ENCODE data around the gene WDR90. TPM values are rescaled to one million over a fixed set of nuclear protein-coding genes. Genes with fewer than 3 reads are reported as not detected.
A peak's percentile ranks its signal among the peaks of the same experiment; 100 is the strongest.

WDR90 gene
- total and polyA plus RNA-seq, 10 of the 15 experiments (the other 5 are each of a cell fraction or from before 2014, with no cell fraction given) = 2.0 to 65.0 (median 16.7) TPM

- no peaks in the 10 kb centered on the region for H4K20me1 ChIP-seq (ENCODE audit: control insufficient read depth, insufficient read depth)
- no peak overlapping the region for H2AFZ ChIP-seq (ENCODE audit: control insufficient read depth, low read depth, low read length)
- no peak for TF ChIP-seq BACH1 (IDR thresholded peaks at IDR 0.05; ENCODE audit: borderline replicate concordance)
- TF ChIP-seq, protein P1, sequence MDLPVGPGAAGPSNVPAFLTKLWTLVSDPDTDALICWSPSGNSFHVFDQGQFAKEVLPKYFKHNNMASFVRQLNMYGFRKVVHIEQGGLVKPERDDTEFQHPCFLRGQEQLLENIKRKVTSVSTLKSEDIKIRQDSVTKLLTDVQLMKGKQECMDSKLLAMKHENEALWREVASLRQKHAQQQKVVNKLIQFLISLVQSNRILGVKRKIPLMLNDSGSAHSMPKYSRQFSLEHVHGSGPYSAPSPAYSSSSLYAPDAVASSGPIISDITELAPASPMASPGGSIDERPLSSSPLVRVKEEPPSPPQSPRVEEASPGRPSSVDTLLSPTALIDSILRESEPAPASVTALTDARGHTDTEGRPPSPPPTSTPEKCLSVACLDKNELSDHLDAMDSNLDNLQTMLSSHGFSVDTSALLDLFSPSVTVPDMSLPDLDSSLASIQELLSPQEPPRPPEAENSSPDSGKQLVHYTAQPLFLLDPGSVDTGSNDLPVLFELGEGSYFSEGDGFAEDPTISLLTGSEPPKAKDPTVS (IDR thresholded peaks at IDR 0.05; ENCODE audit: low read depth, low read length) = no peak
- TF ChIP-seq HDAC6 (IDR thresholded peaks at IDR 0.05; ENCODE audit: unreplicated experiment) = no peak
- TF ChIP-seq ZZZ3 (IDR thresholded peaks at IDR 0.05; ENCODE audit: control insufficient read depth, insufficient read length, low read depth) = no peak
- no peak for TF ChIP-seq TAF1 (IDR thresholded peaks at IDR 0.05; ENCODE audit: borderline replicate concordance, low read depth, low read length)
- no peak for TF ChIP-seq SP1 (IDR thresholded peaks at IDR 0.05; ENCODE audit: low read depth, low read length)
- 0 out of 2 replicates have a peak, but pooled peaks have one; percentile 83 for TF ChIP-seq NFXL1 (IDR thresholded peaks at IDR 0.05; ENCODE audit: borderline replicate concordance)
- TF ChIP-seq LARP7 (IDR thresholded peaks at IDR 0.05) = no peak
- ChIA-PET POLR2A (no interaction called here), RAD21 (ENCODE audit: unreplicated experiment) (no interaction called here), CTCF (interaction anchor here (1.0 kb wide), 1 partner anchor 13 kb away, joined by 5 read pairs; no protein-coding TSS in a partner anchor), SMC1A (ENCODE audit: uncharacterized antibody, unreplicated experiment) (no interaction called here)
- no peak overlapping the region for H3K9ac ChIP-seq (ENCODE audit: control insufficient read depth, insufficient read depth, low read length)
- FAIRE-seq (no peak), ATAC-seq (no peak), DNase-seq (ENCODE audit: low read depth, low spot score) (no peak)
- H3K4me1 ChIP-seq (ENCODE audit: control insufficient read depth, insufficient read depth, low read length) = no peaks in the 10 kb centered on the region
- H3K27me3 ChIP-seq (replicated peaks in 1 of 2; ENCODE audit: control insufficient read depth in 2 of 2, insufficient read depth in 2 of 2, low read length in 1 of 2) = peaks cover 0 to 3% of the 10 kb centered on the region in 2 experiments; a peak in 2 of 4 replicates
- H3K79me2 ChIP-seq (ENCODE audit: control insufficient read depth, insufficient read depth, low read length) = no peaks in the 10 kb centered on the region
- 25% methylated on average over 3 of the region's 4 CpGs for WGBS (ENCODE audit: insufficient coverage, insufficient replicate concordance, low lambda C conversion rate, missing lambda C conversion rate)
- intact Hi-C loops (cut with micrococcal nuclease; ENCODE audit: unreplicated experiment) (no loop called here), in situ Hi-C loops (cut with MboI) (no loop called here)
- H3K4me2 ChIP-seq (ENCODE audit: control insufficient read depth, insufficient read depth) = no peak overlapping the region
- no TSS peak for BruUV-seq (replicated peaks)
- no peaks in the 10 kb centered on the region for H3K9me3 ChIP-seq (replicated peaks; ENCODE audit: control insufficient read depth, insufficient read depth, low read length)
- H3K36me3 ChIP-seq (ENCODE audit: control insufficient read depth in 2 of 2, insufficient read depth in 2 of 2, low read length in 1 of 2) = no peaks in the 10 kb centered on the region
- no peak overlapping the region for H3K27ac ChIP-seq (ENCODE audit: control insufficient read depth, insufficient read depth)
- no peak overlapping the region for H3K4me3 ChIP-seq
Measured at GRCh38 chr16:708959-709358, 59.8 kb downstream of the WDR90 start.
